ENCODE results near the gene OR10T2.
"Not testable (repeated sequence)": the region's sequence is repeated elsewhere in the genome, so short reads cannot be mapped to it uniquely, and the experiment has no call there.

OR10T2 gene

GRCh38 chr1:158355773-158356285, 43.4 kb downstream of the OR10T2 start:
- DNase-seq: no peak

DNA sequence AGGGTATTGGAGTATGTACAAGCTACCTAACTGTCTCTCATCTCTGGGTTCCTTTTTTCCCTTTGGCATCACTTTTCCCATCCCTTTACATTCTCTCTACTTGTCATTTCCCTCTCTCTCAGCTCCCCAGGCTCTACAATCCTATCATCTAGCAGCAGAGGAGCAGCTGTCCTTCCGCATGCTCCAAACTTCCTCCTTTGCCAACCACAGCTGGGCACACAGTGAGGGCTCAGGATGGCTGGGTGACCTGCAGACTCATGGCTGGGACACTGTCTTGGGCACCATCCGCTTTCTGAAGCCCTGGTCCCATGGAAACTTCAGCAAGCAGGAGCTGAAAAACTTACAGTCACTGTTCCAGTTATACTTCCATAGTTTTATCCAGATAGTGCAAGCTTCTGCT, 45.0 kb downstream of the OR10T2 start:
- DNase-seq: no peak

DNA sequence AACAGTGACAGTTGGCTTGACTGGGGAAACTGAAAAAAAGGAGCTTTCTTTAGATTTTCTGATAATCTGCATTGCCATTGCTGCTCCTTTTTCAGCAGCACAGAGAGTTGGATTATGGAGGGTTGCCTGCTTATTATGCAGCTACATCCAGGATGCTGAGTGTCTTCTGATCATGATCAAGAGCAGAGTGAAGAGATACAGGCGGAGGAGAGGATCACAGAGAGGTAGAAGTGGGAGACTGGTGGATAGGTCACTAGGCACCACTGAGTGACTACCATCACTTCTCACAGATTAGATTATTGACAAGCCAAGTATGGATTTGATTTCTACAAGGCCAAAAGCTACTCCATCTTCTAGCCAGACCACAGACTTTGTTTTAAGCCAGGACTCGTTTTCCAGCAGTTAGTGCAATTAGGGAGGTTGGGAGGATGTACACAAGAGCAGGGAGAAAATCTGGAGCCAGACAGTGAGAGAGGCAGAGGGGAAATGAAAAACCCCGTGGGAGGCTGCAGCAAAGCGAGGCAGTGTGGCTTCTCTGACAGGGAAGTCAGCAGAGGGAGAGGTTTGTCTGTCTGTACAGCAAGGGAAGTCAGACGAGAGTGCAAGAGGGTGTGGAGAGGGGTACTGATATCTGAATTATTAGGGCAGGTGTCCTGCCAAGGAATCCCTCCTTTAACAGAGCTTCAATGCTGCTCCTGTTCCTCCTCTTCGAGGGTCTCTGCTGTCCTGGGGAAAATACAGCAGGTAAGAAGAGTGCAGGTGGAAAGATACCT, 45.8 kb downstream of the OR10T2 start, which contains the start of gene CD1E:
Gene CD1E, plus strand, starts transcription at position 592 of the 773 bp plus-strand sequence. Its CDS starts 95 bp downstream, at position 687.
- DNase-seq: peak in 1 of 2 experiments; percentile 3

DNA sequence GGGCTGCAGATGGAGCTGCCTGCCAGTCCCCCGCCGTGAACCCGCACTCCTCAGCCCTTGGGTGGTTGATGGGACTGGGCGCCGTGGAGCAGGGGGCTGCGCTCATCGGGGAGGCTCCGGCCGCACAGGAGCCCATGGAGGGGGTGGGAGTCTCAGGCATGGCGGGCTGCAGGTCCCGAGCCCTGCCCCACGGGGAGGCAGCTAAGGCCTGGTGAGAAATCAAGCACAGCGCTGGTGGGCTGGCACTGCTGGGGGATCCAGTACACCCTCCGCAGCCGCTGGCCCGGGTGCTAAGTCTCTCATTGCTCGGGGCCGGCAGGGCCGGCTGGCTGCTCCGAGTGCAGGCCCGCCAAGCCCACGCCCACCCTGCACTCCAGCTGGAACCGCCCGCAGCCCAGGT, 50.3 kb downstream of the OR10T2 start:
- not testable (repeated sequence) for DNase-seq

Measured in Kasumi-1 (cell line).